GM21390 (cell line): Measurements from ENCODE around the gene CDA.

Experiments used
- ATAC-seq: cut with Tn5 transposase; IDR thresholded peaks from one replicate; pipeline ENCODE4 v1.9.1; 2021; ENCODE audit not compliant: unreplicated experiment

CDA gene

GRCh38 chr1:20588634-20589225 lies at the start of gene CDA:
CDA (plus strand) TSS chr1:20589097; CDS start chr1:20589130, 33 bp downstream.
- ATAC-seq, result no peak

- ATAC-seq, result no peak
Measured at GRCh38 chr1:20540281-20540680, 48.6 kb upstream of the CDA start.

GRCh38 chr1:20546637-20547036 lies 42.3 kb upstream of the CDA start:
- ATAC-seq, result no peak

- no peak for ATAC-seq
Measured at GRCh38 chr1:20551161-20551560, 37.7 kb upstream of the CDA start.

- ATAC-seq, result no peak
Measured at GRCh38 chr1:20551945-20552727, 36.8 kb upstream of the CDA start, which contains the start of gene FAM43B. FAM43B (plus strand) TSS chr1:20552573; CDS start chr1:20552974, 401 bp downstream.

GRCh38 chr1:20552728-20553445 lies 36.0 kb upstream of the CDA start:
- no peak for ATAC-seq

GRCh38 chr1:20555025-20555757 lies 33.7 kb upstream of the CDA start:
- ATAC-seq, result no peak

- ATAC-seq, result no peak
Measured at GRCh38 chr1:20555758-20556120, 33.2 kb upstream of the CDA start.

- ATAC-seq, result no peak
Measured at GRCh38 chr1:20558191-20558590, 30.7 kb upstream of the CDA start.

GRCh38 chr1:20560966-20561365 lies 27.9 kb upstream of the CDA start:
- ATAC-seq, result no peak

GRCh38 chr1:20565234-20565633 lies 23.7 kb upstream of the CDA start:
- ATAC-seq, result no peak

- no peak for ATAC-seq
Measured at GRCh38 chr1:20569523-20570098, 19.3 kb upstream of the CDA start.

GRCh38 chr1:20571427-20571826 lies 17.5 kb upstream of the CDA start:
- ATAC-seq, result no peak

- ATAC-seq, result no peak
Measured at GRCh38 chr1:20573987-20574386, 14.9 kb upstream of the CDA start.

- no peak for ATAC-seq
Measured at GRCh38 chr1:20574686-20575540, 14.0 kb upstream of the CDA start.

GRCh38 chr1:20575541-20576336 lies 13.2 kb upstream of the CDA start:
- no peak for ATAC-seq

GRCh38 chr1:20578062-20578461 lies 10.8 kb upstream of the CDA start:
- no peak for ATAC-seq

- no peak for ATAC-seq
Measured at GRCh38 chr1:20578721-20579395, 10.0 kb upstream of the CDA start.

- no peak for ATAC-seq
Measured at GRCh38 chr1:20584890-20585289, 4.0 kb upstream of the CDA start.
